Measurements from ENCODE around the gene EIF5. TPM values are rescaled to one million over a fixed set of nuclear protein-coding genes. Genes with fewer than 3 reads are reported as not detected.
A peak's percentile ranks its signal among the peaks of the same experiment; 100 is the strongest.
"Not testable (repeated sequence)": the region's sequence is repeated elsewhere in the genome, so short reads cannot be mapped to it uniquely, and the experiment has no call there.

EIF5 gene
- total RNA-seq, 1 donor from 2014 or later, result 266 TPM

- no peaks in the 10 kb centered on the region for H3K36me3 ChIP-seq
- H3K4me3 ChIP-seq, result no peak overlapping the region
- H3K4me1 ChIP-seq, result no peaks in the 10 kb centered on the region
- H3K27me3 ChIP-seq (ENCODE audit: low read depth), result no peaks in the 10 kb centered on the region
- intact Hi-C loops (cut with DNase I), result no loop called here
- no peak overlapping the region for H3K27ac ChIP-seq
- no peak for TF ChIP-seq CTCF (IDR thresholded peaks at IDR 0.05)
- H3K9me3 ChIP-seq, result no peaks in the 10 kb centered on the region
- no peak for ATAC-seq
- DNase-seq, result no peak
Observed at GRCh38 chr14:103354141-103354540, 20.1 kb downstream of the EIF5 start.

DNA sequence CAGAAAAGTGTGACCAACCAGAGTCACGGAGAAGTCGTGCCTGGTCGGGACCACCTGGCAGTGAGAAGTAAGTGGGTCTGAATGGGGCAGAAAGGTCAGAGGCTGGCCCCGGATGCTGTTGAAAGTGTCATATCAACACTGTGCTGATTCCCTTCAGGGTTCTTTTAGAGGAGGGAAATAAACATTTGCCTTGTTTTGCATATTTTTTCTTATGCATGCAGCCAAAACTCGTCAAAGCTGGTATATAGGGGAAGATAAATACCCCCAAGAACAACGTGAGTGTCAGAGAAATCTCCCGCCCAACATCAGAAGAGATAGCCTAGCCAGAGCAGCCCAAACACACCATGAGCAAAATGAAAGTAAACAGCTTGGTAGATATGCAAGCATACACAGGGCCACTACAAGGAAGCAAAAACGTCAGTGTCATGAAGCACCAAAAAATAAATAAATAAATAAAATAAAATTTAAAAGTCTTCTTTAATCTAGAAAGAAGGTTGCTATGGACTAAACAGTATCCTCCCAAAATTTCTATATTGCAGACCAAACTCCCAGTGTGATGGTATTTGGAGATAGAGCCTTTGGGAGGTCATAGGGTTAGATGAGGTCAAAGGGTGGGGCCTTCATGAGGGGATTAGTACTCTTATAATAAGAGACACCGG, 22.1 kb downstream of the EIF5 start:
- no peak for DNase-seq
- no peak for TF ChIP-seq CTCF (IDR thresholded peaks at IDR 0.05)
- H3K9me3 ChIP-seq, result no peaks in the 10 kb centered on the region
- no peaks in the 10 kb centered on the region for H3K27me3 ChIP-seq (ENCODE audit: low read depth)
- intact Hi-C loops (cut with DNase I), result no loop called here
- ATAC-seq, result no peak
- no peak overlapping the region for H3K4me3 ChIP-seq
- H3K36me3 ChIP-seq, result no peaks in the 10 kb centered on the region
- H3K27ac ChIP-seq, result no peak overlapping the region
- no peaks in the 10 kb centered on the region for H3K4me1 ChIP-seq

DNA sequence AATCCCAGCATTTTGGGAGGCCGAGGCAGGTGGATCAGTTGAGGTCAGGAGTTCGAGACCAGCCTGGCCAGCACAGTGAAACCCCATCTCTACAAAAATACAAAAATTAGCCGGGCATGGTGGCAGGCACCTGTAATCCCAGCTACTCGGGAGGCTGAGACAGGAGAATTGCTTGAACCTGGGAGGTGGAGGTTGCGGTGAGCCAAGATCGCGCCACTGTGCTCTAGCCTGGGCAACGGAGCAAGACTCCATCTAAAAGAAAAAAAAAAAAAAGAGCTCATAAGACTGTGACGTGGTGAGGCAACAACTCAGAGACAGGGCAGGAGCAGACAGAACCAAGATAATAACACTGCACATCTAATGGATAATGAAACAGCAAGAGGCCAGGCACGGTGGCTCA, 23.5 kb downstream of the EIF5 start:
- ATAC-seq; H3K27ac ChIP-seq; intact Hi-C loops (cut with DNase I): not testable (repeated sequence)

DNA sequence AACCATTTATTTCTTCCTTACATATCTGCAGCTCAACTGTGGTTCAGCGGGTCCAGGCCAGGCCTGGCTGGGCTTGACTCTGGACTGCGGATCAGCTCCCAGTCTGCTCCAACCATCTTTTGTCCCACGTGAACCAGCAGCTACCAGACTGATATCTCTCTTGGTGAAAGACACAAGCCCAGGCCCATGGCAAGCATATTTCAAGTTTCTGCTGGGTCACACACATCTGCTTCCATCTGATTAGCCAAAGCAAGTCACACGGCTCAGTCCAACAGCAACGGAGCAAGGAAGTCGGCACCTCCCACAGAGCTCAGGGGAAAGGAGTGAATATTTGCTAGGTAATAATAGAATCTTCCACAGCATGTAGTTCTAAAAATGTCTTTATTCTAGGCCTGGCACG, 26.5 kb downstream of the EIF5 start:
- H3K4me1 ChIP-seq, result no peaks in the 10 kb centered on the region
- no peak for DNase-seq
- H3K27ac ChIP-seq, result no peak overlapping the region
- intact Hi-C loops (cut with DNase I), result no loop called here
- H3K9me3 ChIP-seq, result peaks cover 5% of the 10 kb centered on the region
- no peak overlapping the region for H3K4me3 ChIP-seq
- ATAC-seq, result no peak
- H3K27me3 ChIP-seq (ENCODE audit: low read depth), result no peaks in the 10 kb centered on the region
- TF ChIP-seq CTCF (IDR thresholded peaks at IDR 0.05), result no peak
- no peaks in the 10 kb centered on the region for H3K36me3 ChIP-seq

More for the DNA sequence above, 23.5 kb downstream of the EIF5 start:
- H3K9me3 ChIP-seq; H3K4me3 ChIP-seq; DNase-seq; H3K36me3 ChIP-seq; H3K4me1 ChIP-seq; H3K27me3 ChIP-seq (ENCODE audit: low read depth): not testable (repeated sequence)

DNA sequence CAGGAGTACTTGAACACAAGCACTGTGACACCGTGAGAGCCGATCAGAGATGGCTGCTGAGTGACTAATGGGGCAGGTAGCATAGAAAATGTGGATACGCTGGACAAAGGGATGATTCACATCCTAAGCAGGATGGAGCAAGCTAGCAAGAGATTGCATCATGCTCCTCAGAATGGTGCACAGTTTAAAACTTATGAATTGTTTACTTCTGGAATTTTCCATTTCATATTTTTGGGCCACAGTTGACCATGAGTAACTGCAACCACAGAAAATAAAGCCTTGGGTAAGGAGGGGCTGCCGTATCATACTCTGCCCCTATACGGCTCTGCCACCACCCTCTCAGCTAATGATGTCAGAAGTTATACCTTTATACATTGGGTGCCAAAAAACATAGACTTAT, 27.8 kb downstream of the EIF5 start:
- DNase-seq (no peak), ATAC-seq (peak; percentile 31 to 37)
- Histone ChIP-seq H3K4me1 (no peaks in the 10 kb centered on the region), H3K9me3 (peaks cover 5% of the 10 kb centered on the region), H3K27ac (no peak overlapping the region), H3K27me3 (ENCODE audit: low read depth) (no peaks in the 10 kb centered on the region), H3K4me3 (no peak overlapping the region), H3K36me3 (no peaks in the 10 kb centered on the region)
- no peak for TF ChIP-seq CTCF (IDR thresholded peaks at IDR 0.05)
- intact Hi-C loops (cut with DNase I), result no loop called here

DNA sequence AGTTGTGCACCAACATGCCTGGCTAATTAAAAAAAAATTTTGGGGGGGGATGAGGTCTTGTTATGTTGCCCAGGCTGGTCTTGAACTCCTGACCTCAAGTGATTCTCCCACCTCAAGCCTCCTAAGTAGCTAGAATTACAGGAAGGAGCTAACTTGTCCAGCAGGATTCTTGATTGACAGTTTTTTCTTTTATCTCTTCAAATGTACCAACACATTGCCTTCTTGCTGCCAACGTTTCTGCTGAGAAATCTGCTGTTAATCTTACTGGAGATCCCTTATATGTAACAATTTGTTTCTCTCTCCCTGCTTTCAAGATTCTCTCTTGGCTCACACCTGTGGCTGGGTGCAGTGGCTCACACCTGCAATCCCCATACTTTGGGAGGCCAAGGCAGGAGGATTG, 28.7 kb downstream of the EIF5 start:
- Histone ChIP-seq H3K4me3 (no peak overlapping the region), H3K27me3 (ENCODE audit: low read depth) (no peaks in the 10 kb centered on the region), H3K36me3 (no peaks in the 10 kb centered on the region), H3K4me1 (no peaks in the 10 kb centered on the region), H3K27ac (no peak overlapping the region), H3K9me3 (peaks cover 5% of the 10 kb centered on the region)
- TF ChIP-seq CTCF (IDR thresholded peaks at IDR 0.05), result no peak
- ATAC-seq (no peak), DNase-seq (no peak)
- intact Hi-C loops (cut with DNase I), result no loop called here
